Panc1 (cell line): ENCODE data around the gene MTTP. TPM values are rescaled to one million over a fixed set of nuclear protein-coding genes. Genes with fewer than 3 reads are reported as not detected.

Experiments
- ATAC-seq: fragments of 200-7000 bp; cut with Tn5 transposase; 2 replicates; pipeline ENCODE4 v1.9.1; 2020; ENCODE audit warnings: mild to moderate bottlenecking, moderate library complexity
- BruUV-seq: library from RNA; stranded (reverse); fragments of 400-500 nt; replicated peaks from 2 replicates; lab custom pipeline; 2021; lab: Mats Ljungman, UMichigan
- CTCF ChIA-PET: fragments of 300-600 bp; sonication (Branson Sonifier 250); formaldehyde crosslinking; loops from one replicate; lab custom pipeline; 2022; ENCODE audit warnings: antibody characterized with exemption; lab: Charles Lee
- POLR2A ChIA-PET: fragments of 300-600 bp; sonication (Branson Sonifier 250); formaldehyde crosslinking; loops from one replicate; lab custom pipeline; 2022; ENCODE audit warnings: antibody characterized with exemption; lab: Charles Lee
- DNase-seq: peaks from one replicate; pipeline ENCODE4 v3.0.0-alpha.2; 2010; ENCODE audit warnings: low read depth, low spot score
- H3K27ac ChIP-seq: 2 replicates; pipeline ENCODE4 v1.5.1; 2011; ENCODE audit warnings: mild to moderate bottlenecking, low read length, inconsistent platforms
- H3K27me3 ChIP-seq: fragments of 200-500 bp; sonication (Bioruptor generic); 2 replicates; pipeline ENCODE4 v1.6.0; 2014; ENCODE audit warnings: low read length, inconsistent platforms; ENCODE audit not compliant: control insufficient read depth, insufficient read depth
- H3K36me3 ChIP-seq: fragments of 200-500 bp; sonication (Bioruptor generic); 2 replicates; pipeline ENCODE4 v1.5.1; 2014; ENCODE audit warnings: inconsistent platforms, mild to moderate bottlenecking, low read length, moderate library complexity; ENCODE audit not compliant: control insufficient read depth, insufficient read depth
- H3K4me1 ChIP-seq: 2 replicates; pipeline ENCODE4 v1.5.1; 2011; ENCODE audit warnings: inconsistent platforms, mild to moderate bottlenecking, low read length, moderate library complexity; ENCODE audit not compliant: control insufficient read depth, insufficient read depth
- H3K4me3 ChIP-seq, 2 experiments: 2 replicates each; pipeline ENCODE4 v1.5.1; 2011 to 2012; ENCODE audit warnings: low read depth in 2 of 2, low read length in 2 of 2, mild to moderate bottlenecking in 2 of 2, inconsistent platforms in 1 of 2, moderate library complexity in 1 of 2
- H3K9me3 ChIP-seq: fragments of 200-500 bp; sonication (Bioruptor generic); 2 replicates; pipeline ENCODE4 v1.5.1; 2014; ENCODE audit warnings: low read depth, mild to moderate bottlenecking, inconsistent platforms, low read length, moderate library complexity; ENCODE audit not compliant: control insufficient read depth, insufficient read depth
- POLR2AphosphoS5 ChIP-seq: IDR thresholded peaks from 2 replicates; pipeline ENCODE4 v1.6.1; 2012; ENCODE audit warnings: mild to moderate bottlenecking, low read depth, low read length, moderate library complexity
- REST ChIP-seq, 2 experiments: IDR thresholded peaks; 2 replicates each; pipeline ENCODE4 v1.6.1; 2011 to 2012; ENCODE audit warnings: low read depth in 2 of 2, control low read depth in 1 of 2, low read length in 1 of 2, mild to moderate bottlenecking in 1 of 2, moderate library complexity in 1 of 2; ENCODE audit not compliant: insufficient read depth in 1 of 2
- SIN3A ChIP-seq: IDR thresholded peaks from 2 replicates; pipeline ENCODE4 v1.6.1; 2012; ENCODE audit warnings: low read depth, mild to moderate bottlenecking, low read length, moderate library complexity, borderline replicate concordance; ENCODE audit not compliant: insufficient read depth
- in situ Hi-C: cut with HindIII; loops from 2 replicates; pipeline ENCODE4 v1.10.0; 2016; ENCODE audit warnings: low sequenced_read_pairs, low pct_unique_long_range_greater_than_20kb
- intact Hi-C: fragments of 100-400 bp; cut with micrococcal nuclease; formaldehyde crosslinking; loops from one replicate; pipeline ENCODE4 v1.10.0; 2022; ENCODE audit not compliant: unreplicated experiment
- total RNA-seq: library from RNA; stranded (reverse); gene quantifications from one replicate; pipeline ENCODE4 v1.2.1, GENCODE V29; 2021; ENCODE audit not compliant: unreplicated experiment
- TF ChIP-seq, protein P1 (sequence below): fragments of 450-650 bp; IDR thresholded peaks from 2 replicates; pipeline ENCODE4 v1.5.1; 2017; ENCODE audit warnings: mild to moderate bottlenecking

MTTP gene
- total RNA-seq, 1 experiment from 2014 or later, result 0.26 TPM

DNA sequence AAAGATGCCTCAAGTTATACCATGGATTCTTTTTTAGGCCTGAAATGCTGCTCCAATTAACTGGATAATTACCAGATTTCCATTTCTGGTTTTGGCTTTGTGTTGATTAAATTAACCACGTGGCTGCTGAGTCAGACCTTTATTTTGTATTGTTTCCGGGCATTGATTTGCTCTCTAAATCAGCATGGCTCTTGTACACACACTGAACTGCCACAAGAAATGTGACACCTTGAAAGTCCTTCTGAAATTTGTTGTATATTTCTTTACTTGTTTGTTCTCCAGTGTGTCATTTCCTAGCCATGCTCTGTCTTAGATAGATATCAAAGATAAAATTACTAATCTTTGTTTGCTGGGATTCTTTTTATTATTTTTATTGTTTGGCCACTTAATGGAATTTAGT, 11.7 kb downstream of the MTTP start:
- no peak for TF ChIP-seq SIN3A
- no peaks in the 10 kb centered on the region for H3K4me1 ChIP-seq
- no peak overlapping the region for H3K27ac ChIP-seq
- no peak for DNase-seq
- H3K4me3 ChIP-seq, result no peak overlapping the region
- in situ Hi-C loops (no loop called here), intact Hi-C loops (no loop called here)
- ChIA-PET POLR2A (no interaction called here), CTCF (no interaction called here)
- H3K9me3 ChIP-seq, result no peaks in the 10 kb centered on the region
- no peaks in the 10 kb centered on the region for H3K27me3 ChIP-seq
- H3K36me3 ChIP-seq, result no peaks in the 10 kb centered on the region; the same call in 1 of the 2 replicates
- no TSS peak for BruUV-seq
- ATAC-seq, result no peak

GRCh38 chr4:99586797-99587196, 12.2 kb downstream of the MTTP start:
- in situ Hi-C loops, result no loop called here
- no peak for ATAC-seq
- no peak overlapping the region for H3K27ac ChIP-seq

More at GRCh38 chr4:99586797-99587196, 12.2 kb downstream of the MTTP start:
- H3K9me3 ChIP-seq, result no peaks in the 10 kb centered on the region
- intact Hi-C loops, result no loop called here
- H3K27me3 ChIP-seq, result no peaks in the 10 kb centered on the region
- POLR2A ChIA-PET, result no interaction called here
- no peaks in the 10 kb centered on the region; the same call in 1 of the 2 replicates for H3K36me3 ChIP-seq
- TF ChIP-seq, protein P1, sequence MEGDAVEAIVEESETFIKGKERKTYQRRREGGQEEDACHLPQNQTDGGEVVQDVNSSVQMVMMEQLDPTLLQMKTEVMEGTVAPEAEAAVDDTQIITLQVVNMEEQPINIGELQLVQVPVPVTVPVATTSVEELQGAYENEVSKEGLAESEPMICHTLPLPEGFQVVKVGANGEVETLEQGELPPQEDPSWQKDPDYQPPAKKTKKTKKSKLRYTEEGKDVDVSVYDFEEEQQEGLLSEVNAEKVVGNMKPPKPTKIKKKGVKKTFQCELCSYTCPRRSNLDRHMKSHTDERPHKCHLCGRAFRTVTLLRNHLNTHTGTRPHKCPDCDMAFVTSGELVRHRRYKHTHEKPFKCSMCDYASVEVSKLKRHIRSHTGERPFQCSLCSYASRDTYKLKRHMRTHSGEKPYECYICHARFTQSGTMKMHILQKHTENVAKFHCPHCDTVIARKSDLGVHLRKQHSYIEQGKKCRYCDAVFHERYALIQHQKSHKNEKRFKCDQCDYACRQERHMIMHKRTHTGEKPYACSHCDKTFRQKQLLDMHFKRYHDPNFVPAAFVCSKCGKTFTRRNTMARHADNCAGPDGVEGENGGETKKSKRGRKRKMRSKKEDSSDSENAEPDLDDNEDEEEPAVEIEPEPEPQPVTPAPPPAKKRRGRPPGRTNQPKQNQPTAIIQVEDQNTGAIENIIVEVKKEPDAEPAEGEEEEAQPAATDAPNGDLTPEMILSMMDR, result no peak
- TF ChIP-seq REST (IDR thresholded peaks at IDR 0.05; ENCODE audit: insufficient read depth in 1 of 2, low read depth in 2 of 2, low read length in 1 of 2) (no peak), POLR2AphosphoS5 (no peak)
- H3K4me1 ChIP-seq, result no peaks in the 10 kb centered on the region
- H3K4me3 ChIP-seq, result no peak overlapping the region
- DNase-seq, result no peak
- CTCF ChIA-PET, result no interaction called here
- no TSS peak for BruUV-seq
